Neural cell (in vitro differentiated cells): ENCODE results near the gene SNX13. TPM values are rescaled to one million over a fixed set of nuclear protein-coding genes. Genes with fewer than 3 reads are reported as not detected.

ENCODE experiments used
- H2AFZ ChIP-seq: fragments of 200-600, 300-800 bp; sonication (generic), shearing (Covaris generic); 2 replicates; pipeline ENCODE4 v1.6.0; 2014; ENCODE audit warnings: low read depth, mild to moderate bottlenecking, antibody characterized with exemption, low read length, moderate library complexity
- H3F3A ChIP-seq: fragments of 200-600 bp; shearing (Covaris generic); 2 replicates; pipeline ENCODE4 v1.6.1; 2016; ENCODE audit warnings: mild to moderate bottlenecking, moderate library complexity, mixed read lengths, antibody characterized with exemption, low read length; ENCODE audit not compliant: insufficient read depth, poor library complexity, severe bottlenecking
- H3K27ac ChIP-seq: fragments of 200-600, 300-800 bp; sonication (generic), shearing (Covaris generic); 2 replicates; pipeline ENCODE4 v1.5.1; 2014; ENCODE audit warnings: mild to moderate bottlenecking, low read length, moderate library complexity
- H3K27me3 ChIP-seq: fragments of 300-800, 200-600 bp; sonication (generic), shearing (Covaris generic); 2 replicates; pipeline ENCODE4 v1.6.0; 2014; ENCODE audit warnings: mild to moderate bottlenecking, low read depth, low read length, moderate library complexity; ENCODE audit not compliant: insufficient read depth
- H3K36me3 ChIP-seq: fragments of 300-800, 200-600 bp; sonication (generic), shearing (Covaris generic); 2 replicates; pipeline ENCODE4 v1.5.1; 2014; ENCODE audit warnings: mild to moderate bottlenecking, antibody characterized with exemption, low read length, moderate library complexity; ENCODE audit not compliant: insufficient read depth
- H3K4me2 ChIP-seq: fragments of 300-800, 200-600 bp; sonication (generic), shearing (Covaris generic); 2 replicates; pipeline ENCODE4 v1.6.0; 2014; ENCODE audit warnings: mild to moderate bottlenecking, low read length
- H3K4me3 ChIP-seq: fragments of 300-800, 200-600 bp; sonication (generic), shearing (Covaris generic); 2 replicates; pipeline ENCODE4 v1.5.1; 2014; ENCODE audit warnings: mild to moderate bottlenecking, low read length, moderate library complexity
- H3K79me2 ChIP-seq: fragments of 200-600 bp; shearing (Covaris generic); replicated peaks from 2 replicates; pipeline ENCODE4 v1.6.0; 2014; ENCODE audit warnings: mild to moderate bottlenecking, low read length, moderate library complexity; ENCODE audit not compliant: insufficient read depth
- H3K9ac ChIP-seq: fragments of 300-800, 200-600 bp; sonication (generic), shearing (Covaris generic); 2 replicates; pipeline ENCODE4 v1.6.1; 2016; ENCODE audit warnings: mild to moderate bottlenecking, low read length, mixed read lengths
- H3K9me2 ChIP-seq: fragments of 200-600 bp; shearing (Covaris generic); 2 replicates; pipeline ENCODE4 v1.6.1; 2016; ENCODE audit warnings: mild to moderate bottlenecking, low read length, mixed read lengths; ENCODE audit not compliant: insufficient read depth
- H3K9me3 ChIP-seq: fragments of 200-600, 300-800 bp; sonication (generic), shearing (Covaris generic); 2 replicates; pipeline ENCODE4 v1.6.1; 2016; ENCODE audit warnings: mild to moderate bottlenecking, mixed run types, low read length, moderate library complexity, mixed read lengths
- H4K20me1 ChIP-seq: fragments of 200-600 bp; shearing (Covaris generic); 2 replicates; pipeline ENCODE4 v1.6.1; 2016; ENCODE audit warnings: mild to moderate bottlenecking, mixed run types; ENCODE audit not compliant: insufficient read depth
- EP300 ChIP-seq: fragments of 450-650 bp; conservative IDR thresholded peaks from 2 replicates; pipeline ENCODE4 v1.6.1; 2014; ENCODE audit warnings: antibody characterized with exemption, mild to moderate bottlenecking, moderate library complexity; ENCODE audit not compliant: poor library complexity, severe bottlenecking
- EZH2 ChIP-seq: fragments of 200-600, 300-800 bp; shearing (Covaris generic), sonication (generic); IDR thresholded peaks from 2 replicates; pipeline ENCODE4 v1.6.1; 2014; ENCODE audit warnings: antibody characterized with exemption, low read length, borderline replicate concordance, mild to moderate bottlenecking; ENCODE audit not compliant: insufficient read depth, poor library complexity, severe bottlenecking
- MXI1 ChIP-seq: fragments of 450-650 bp; conservative IDR thresholded peaks from 2 replicates; pipeline ENCODE4 v1.6.1; 2014; ENCODE audit warnings: antibody characterized with exemption, mild to moderate bottlenecking; ENCODE audit not compliant: poor library complexity, severe bottlenecking
- POLR2AphosphoS5 ChIP-seq: IDR thresholded peaks from 2 replicates; pipeline ENCODE4 v1.6.1; 2012
- RAD21 ChIP-seq: fragments of 450-650 bp; conservative IDR thresholded peaks from 2 replicates; pipeline ENCODE4 v1.6.1; 2014; ENCODE audit warnings: antibody characterized with exemption, mild to moderate bottlenecking, moderate library complexity
- SMC3 ChIP-seq: fragments of 450-650 bp; conservative IDR thresholded peaks from 2 replicates; pipeline ENCODE4 v1.6.1; 2014; ENCODE audit warnings: antibody characterized with exemption, mild to moderate bottlenecking, moderate library complexity; ENCODE audit not compliant: poor library complexity
- TAF1 ChIP-seq: IDR thresholded peaks from 2 replicates; pipeline ENCODE4 v1.6.1; 2012; ENCODE audit warnings: low read depth
- polyA plus RNA-seq: library from polyadenylated mRNA; depleted of rRNA; stranded (reverse); fragments of >200 nt; gene quantifications from 2 replicates; pipeline ENCODE4 v1.2.3, GENCODE V29; 2014
- TF ChIP-seq, protein P1 (sequence below): IDR thresholded peaks from 2 replicates; pipeline ENCODE4 v1.6.1; 2012; ENCODE audit warnings: borderline replicate concordance
- TF ChIP-seq, protein P2 (sequence below): fragments of 450-650 bp; IDR thresholded peaks from 2 replicates; pipeline ENCODE4 v1.5.1; 2014; ENCODE audit warnings: antibody characterized with exemption, mild to moderate bottlenecking, moderate library complexity; ENCODE audit not compliant: poor library complexity, severe bottlenecking

SNX13 gene
- polyA plus RNA-seq, 1 donor from 2014 or later = 50.6 TPM

DNA sequence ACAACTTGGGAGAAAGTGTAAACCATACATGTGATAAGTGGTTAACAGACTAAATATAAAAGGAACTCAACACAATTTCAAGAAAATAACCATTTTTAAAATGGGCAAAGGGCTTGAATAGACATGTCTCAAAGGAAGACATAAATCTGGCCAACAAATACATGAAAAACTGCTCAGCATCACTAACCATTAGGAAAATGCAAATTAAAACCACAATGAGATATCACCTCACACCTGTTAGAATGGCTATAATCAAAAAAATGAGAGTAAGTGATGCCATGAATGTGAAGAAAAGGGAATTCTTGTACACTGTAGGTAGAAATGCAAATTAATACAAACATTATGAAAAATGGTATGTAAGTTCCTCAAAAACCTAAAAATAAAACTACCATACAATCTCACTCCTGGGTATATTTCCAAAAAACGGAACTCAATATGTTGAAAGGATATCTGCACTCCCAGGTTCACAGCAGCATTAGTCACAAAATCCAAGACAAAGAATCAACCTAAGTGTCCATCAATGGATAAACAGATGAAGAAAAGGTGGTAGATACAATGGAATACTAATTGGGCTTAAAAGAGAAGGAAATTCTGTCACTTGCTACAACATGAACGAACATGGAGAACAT, 5.6 kb downstream of the SNX13 start:
- TF ChIP-seq, protein P1, sequence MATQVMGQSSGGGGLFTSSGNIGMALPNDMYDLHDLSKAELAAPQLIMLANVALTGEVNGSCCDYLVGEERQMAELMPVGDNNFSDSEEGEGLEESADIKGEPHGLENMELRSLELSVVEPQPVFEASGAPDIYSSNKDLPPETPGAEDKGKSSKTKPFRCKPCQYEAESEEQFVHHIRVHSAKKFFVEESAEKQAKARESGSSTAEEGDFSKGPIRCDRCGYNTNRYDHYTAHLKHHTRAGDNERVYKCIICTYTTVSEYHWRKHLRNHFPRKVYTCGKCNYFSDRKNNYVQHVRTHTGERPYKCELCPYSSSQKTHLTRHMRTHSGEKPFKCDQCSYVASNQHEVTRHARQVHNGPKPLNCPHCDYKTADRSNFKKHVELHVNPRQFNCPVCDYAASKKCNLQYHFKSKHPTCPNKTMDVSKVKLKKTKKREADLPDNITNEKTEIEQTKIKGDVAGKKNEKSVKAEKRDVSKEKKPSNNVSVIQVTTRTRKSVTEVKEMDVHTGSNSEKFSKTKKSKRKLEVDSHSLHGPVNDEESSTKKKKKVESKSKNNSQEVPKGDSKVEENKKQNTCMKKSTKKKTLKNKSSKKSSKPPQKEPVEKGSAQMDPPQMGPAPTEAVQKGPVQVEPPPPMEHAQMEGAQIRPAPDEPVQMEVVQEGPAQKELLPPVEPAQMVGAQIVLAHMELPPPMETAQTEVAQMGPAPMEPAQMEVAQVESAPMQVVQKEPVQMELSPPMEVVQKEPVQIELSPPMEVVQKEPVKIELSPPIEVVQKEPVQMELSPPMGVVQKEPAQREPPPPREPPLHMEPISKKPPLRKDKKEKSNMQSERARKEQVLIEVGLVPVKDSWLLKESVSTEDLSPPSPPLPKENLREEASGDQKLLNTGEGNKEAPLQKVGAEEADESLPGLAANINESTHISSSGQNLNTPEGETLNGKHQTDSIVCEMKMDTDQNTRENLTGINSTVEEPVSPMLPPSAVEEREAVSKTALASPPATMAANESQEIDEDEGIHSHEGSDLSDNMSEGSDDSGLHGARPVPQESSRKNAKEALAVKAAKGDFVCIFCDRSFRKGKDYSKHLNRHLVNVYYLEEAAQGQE = no peak
- no peak for TF ChIP-seq POLR2AphosphoS5
- TF ChIP-seq, protein P2, sequence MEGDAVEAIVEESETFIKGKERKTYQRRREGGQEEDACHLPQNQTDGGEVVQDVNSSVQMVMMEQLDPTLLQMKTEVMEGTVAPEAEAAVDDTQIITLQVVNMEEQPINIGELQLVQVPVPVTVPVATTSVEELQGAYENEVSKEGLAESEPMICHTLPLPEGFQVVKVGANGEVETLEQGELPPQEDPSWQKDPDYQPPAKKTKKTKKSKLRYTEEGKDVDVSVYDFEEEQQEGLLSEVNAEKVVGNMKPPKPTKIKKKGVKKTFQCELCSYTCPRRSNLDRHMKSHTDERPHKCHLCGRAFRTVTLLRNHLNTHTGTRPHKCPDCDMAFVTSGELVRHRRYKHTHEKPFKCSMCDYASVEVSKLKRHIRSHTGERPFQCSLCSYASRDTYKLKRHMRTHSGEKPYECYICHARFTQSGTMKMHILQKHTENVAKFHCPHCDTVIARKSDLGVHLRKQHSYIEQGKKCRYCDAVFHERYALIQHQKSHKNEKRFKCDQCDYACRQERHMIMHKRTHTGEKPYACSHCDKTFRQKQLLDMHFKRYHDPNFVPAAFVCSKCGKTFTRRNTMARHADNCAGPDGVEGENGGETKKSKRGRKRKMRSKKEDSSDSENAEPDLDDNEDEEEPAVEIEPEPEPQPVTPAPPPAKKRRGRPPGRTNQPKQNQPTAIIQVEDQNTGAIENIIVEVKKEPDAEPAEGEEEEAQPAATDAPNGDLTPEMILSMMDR = no peak
- TF ChIP-seq MXI1 = no peak
- TF ChIP-seq EZH2 = no peak
- no peak for TF ChIP-seq SMC3
- TF ChIP-seq RAD21 = no peak
- no peak for TF ChIP-seq EP300
- TF ChIP-seq TAF1 = no peak
- Histone ChIP-seq H3K4me2 (no peak overlapping the region), H3K79me2 (peaks cover 95% of the 10 kb centered on the region), H3K9me3 (no peaks in the 10 kb centered on the region), H2AFZ (no peak overlapping the region), H4K20me1 (no peaks in the 10 kb centered on the region), H3K4me3 (no peak overlapping the region), H3K36me3 (no peaks in the 10 kb centered on the region), H3K27ac (no peak overlapping the region), H3F3A (no peaks in the 10 kb centered on the region), H3K9ac (no peak overlapping the region), H3K27me3 (no peaks in the 10 kb centered on the region), H3K9me2 (no peaks in the 10 kb centered on the region)

- H3F3A ChIP-seq = no peaks in the 10 kb centered on the region
- no peaks in the 10 kb centered on the region for H3K36me3 ChIP-seq
- no peak overlapping the region for H3K9ac ChIP-seq
- H2AFZ ChIP-seq = no peak overlapping the region
- H4K20me1 ChIP-seq = no peaks in the 10 kb centered on the region
- no peaks in the 10 kb centered on the region for H3K9me3 ChIP-seq
- H3K4me2 ChIP-seq = no peak overlapping the region
- no peak overlapping the region for H3K27ac ChIP-seq
- no peaks in the 10 kb centered on the region for H3K9me2 ChIP-seq
- peaks cover 94% of the 10 kb centered on the region for H3K79me2 ChIP-seq
- TF ChIP-seq TAF1 (no peak), POLR2AphosphoS5 (no peak), SMC3 (no peak), RAD21 (no peak), MXI1 (no peak), EP300 (no peak), EZH2 (no peak)
- TF ChIP-seq, protein P1 = no peak
- TF ChIP-seq, protein P2 = no peak
- H3K4me3 ChIP-seq = no peak overlapping the region
- H3K27me3 ChIP-seq = no peaks in the 10 kb centered on the region
Measured at GRCh38 chr7:17934094-17934493, 6.2 kb downstream of the SNX13 start.
